Psoas muscle (tissue), 8 donors: ENCODE measurements around the gene PCBP3. TPM values are rescaled to one million over a fixed set of nuclear protein-coding genes. Genes with fewer than 3 reads are reported as not detected.

ENCODE experiments used
- ATAC-seq, 4 donors: fragments of 200-7000 bp; cut with Tn5 transposase; one replicate each; pipeline ENCODE4 v1.9.1; 2020; ENCODE audit warnings: moderate library complexity in 3 of 4, mild to moderate bottlenecking in 2 of 4
- DNase-seq, 2 donors: peaks; one replicate each; pipeline ENCODE4 v3.0.0-alpha.2; 2020
- H3K27ac ChIP-seq: fragments of 200-600 bp; one replicate; pipeline ENCODE4 v1.8.0; 2022
- H3K27me3 ChIP-seq, 3 donors: fragments of 200-600 bp in 1 of 3; one replicate each; pipeline versions ENCODE4 v1.6.1 to v1.8.0; 2013 to 2022; ENCODE audit warnings: low read length in 2 of 3, mild to moderate bottlenecking in 2 of 3, moderate library complexity in 1 of 3; ENCODE audit not compliant: insufficient read depth in 3 of 3
- H3K36me3 ChIP-seq, 2 donors: fragments of 200-600 bp in 1 of 2; one replicate each; pipeline versions ENCODE4 v1.6.1 to v1.8.0; 2013 to 2022; ENCODE audit warnings: low read depth in 1 of 2, mild to moderate bottlenecking in 1 of 2, moderate library complexity in 1 of 2; ENCODE audit not compliant: insufficient read depth in 1 of 2
- H3K4me1 ChIP-seq: fragments of 200-600 bp; one replicate; pipeline ENCODE4 v1.8.0; 2022
- H3K4me3 ChIP-seq: fragments of 200-600 bp; one replicate; pipeline ENCODE4 v1.8.0; 2022; ENCODE audit warnings: mild to moderate bottlenecking
- H3K9me3 ChIP-seq: fragments of 200-600 bp; one replicate; pipeline ENCODE4 v1.8.0; 2022
- CTCF ChIP-seq: fragments of 200-600 bp; IDR thresholded peaks from one replicate; pipeline ENCODE4 v1.8.0; 2022; ENCODE audit warnings: antibody characterized with exemption
- WGBS, 3 donors: extraction: QIAGEN DNeasy Blood & Tissue Kit; methylation state at CpG; one replicate each; pipeline versions ENCODE4 v1.1.6 to v1.1.7; 2013; 5-methylcytosine and 5-hydroxymethylcytosine counted together
- intact Hi-C, 2 donors: fragments of 100-400 bp; cut with DNase I; formaldehyde crosslinking; loops; one replicate each; pipeline versions ENCODE4 v1.11.0 to v1.14.2; 2022
- polyA plus RNA-seq, 3 donors: library from polyadenylated mRNA; stranded (reverse); fragments of 200-250 nt; gene quantifications; one replicate each; pipeline ENCODE4 v1.2.3, GENCODE V29; 2013
- total RNA-seq, 4 donors: library from RNA; stranded (reverse); fragmentation: NEBNext Ultra II Directional in 2 of 4; extraction: Animal tissue kit (Norgen Biotek cat#: 25700) in 2 of 4; gene quantifications; one replicate each; pipeline versions ENCODE4 v1.2.1 to v1.2.4, GENCODE V29; 2021 to 2023
- donor health status: healthy with polysubstance abuse.
- donor health status: DM: no; HTN: no; CAD: no; lungs with moderate emphysema.
- donor health status: Bipolar disorder and iron deficiency.
- donor health status: healthy.
- donor health status: DM: yes; HTN: yes; CAD: no.
- donor health status: DM: no; HTN: no; CAD: no.
- donor health status: DM: no; HTN: no; CAD: no.
- donor health status: DM: yes; HTN: yes; CAD: no.

PCBP3 gene
- total and polyA plus RNA-seq, 7 donors: 0.10 to 0.91 (median 0.33) TPM; not detected in 1

- DNase-seq (no peak), ATAC-seq (no peak)
- no peak overlapping the region for H3K4me3 ChIP-seq
Observed at GRCh38 chr21:45863267-45863666, 219.7 kb downstream of the PCBP3 start.

GRCh38 chr21:45863751-45864150, 220.2 kb downstream of the PCBP3 start:
- intact Hi-C loops: no loop called here
- no peak overlapping the region for H3K4me3 ChIP-seq
- no peaks in the 10 kb centered on the region for H3K9me3 ChIP-seq
- DNase-seq (no peak), ATAC-seq (no peak)
- no peak overlapping the region for H3K27ac ChIP-seq
- no peaks in the 10 kb centered on the region for H3K36me3 ChIP-seq
- 91 to 94% (median 93%) methylated on average over 19 of the region's 19 CpGs for WGBS, 3 donors
- H3K4me1 ChIP-seq: no peaks in the 10 kb centered on the region
- TF ChIP-seq CTCF: no peak
- H3K27me3 ChIP-seq: peaks cover 0 to 23% (median 2%) of the 10 kb centered on the region in 3 donors

More at GRCh38 chr21:45863267-45863666, 219.7 kb downstream of the PCBP3 start:
- H3K36me3 ChIP-seq: no peaks in the 10 kb centered on the region
- 88 to 90% (median 90%) methylated on average over 18 of the region's 18 CpGs for WGBS, 3 donors
- no peak overlapping the region for H3K27ac ChIP-seq
- no peaks in the 10 kb centered on the region for H3K9me3 ChIP-seq
- H3K27me3 ChIP-seq: peaks cover 0 to 23% (median 2%) of the 10 kb centered on the region in 3 donors
- intact Hi-C loops: no loop called here
- no peaks in the 10 kb centered on the region for H3K4me1 ChIP-seq
- TF ChIP-seq CTCF: no peak

GRCh38 chr21:45864436-45864835, 220.9 kb downstream of the PCBP3 start:
- Histone ChIP-seq H3K9me3 (no peaks in the 10 kb centered on the region), H3K27ac (no peak overlapping the region), H3K4me3 (no peak overlapping the region), H3K27me3 (peaks cover 0 to 23% (median 2%) of the 10 kb centered on the region in 3 donors), H3K4me1 (no peaks in the 10 kb centered on the region), H3K36me3 (no peaks in the 10 kb centered on the region)
- WGBS, 3 donors: 41 to 45% (median 42%) methylated on average over 5 of the region's 5 CpGs
- no peak for TF ChIP-seq CTCF
- DNase-seq (no peak), ATAC-seq (no peak)
- intact Hi-C loops: no loop called here

GRCh38 chr21:45865106-45865835, 221.7 kb downstream of the PCBP3 start:
- Histone ChIP-seq H3K4me1 (no peaks in the 10 kb centered on the region), H3K9me3 (no peaks in the 10 kb centered on the region), H3K27ac (no peak overlapping the region), H3K36me3 (no peaks in the 10 kb centered on the region), H3K4me3 (no peak overlapping the region), H3K27me3 (peaks cover 0 to 17% (median 2%) of the 10 kb centered on the region in 3 donors)
- ATAC-seq (no peak), DNase-seq (no peak)
- TF ChIP-seq CTCF: no peak
- WGBS, 3 donors: 86 to 90% (median 88%) methylated on average over 27 of the region's 27 CpGs
- intact Hi-C loops: no loop called here
